ENCODE data around the gene ZNF532. TPM values are rescaled to one million over a fixed set of nuclear protein-coding genes. Genes with fewer than 3 reads are reported as not detected.

ZNF532 gene
- total and polyA plus RNA-seq, 2 of the 13 experiments (the other 11 are each of a cell fraction or from before 2014, with no cell fraction given), result not detected

DNA sequence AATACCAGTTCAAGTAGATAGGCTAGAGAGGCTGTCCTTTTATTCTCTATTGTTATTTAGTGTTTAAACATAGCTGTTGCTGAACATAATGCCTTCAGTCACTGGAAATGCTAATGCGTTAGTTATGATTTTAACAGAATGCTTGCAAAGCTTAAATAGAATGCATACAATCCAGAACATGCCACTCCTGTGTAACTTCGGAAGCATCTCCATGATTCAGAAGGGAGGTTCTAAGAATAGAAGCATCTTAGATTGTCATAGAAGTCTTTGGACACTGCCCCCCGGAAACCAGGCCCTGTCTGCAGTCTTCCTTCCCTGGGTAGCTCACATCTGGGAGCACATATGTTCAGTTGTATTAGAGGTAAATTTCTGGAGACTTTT lies 73.2 kb downstream of the ZNF532 start:
- FAIRE-seq (no peak), ATAC-seq (no peak), DNase-seq (ENCODE audit: low spot score) (no peak)
- no peaks in the 10 kb centered on the region for H4K20me1 ChIP-seq (ENCODE audit: insufficient read depth, low read length)
- H3K27me3 ChIP-seq (ENCODE audit: control insufficient read depth in 1 of 2, insufficient read depth in 2 of 2, low read length in 2 of 2), result peaks cover 0 to 6% of the 10 kb centered on the region in 2 experiments; a peak in 1 of 5 replicates
- in situ Hi-C loops (cut with HindIII; ENCODE audit: extremely low pct_ligation_motif_present, low pct_unique_long_range_greater_than_20kb), result no loop called here
- no peak overlapping the region for H2AFZ ChIP-seq (ENCODE audit: low read length)
- H3K4me1 ChIP-seq (ENCODE audit: insufficient read depth, low read length), result no peaks in the 10 kb centered on the region
- no peak overlapping the region for H3K27ac ChIP-seq (ENCODE audit: extremely low read length, insufficient read depth, low read length)
- H3K4me3 ChIP-seq (replicated peaks in 1 of 3; ENCODE audit: insufficient read depth in 1 of 3, low read depth in 2 of 3, low read length in 3 of 3), result no peak overlapping the region
- no peaks in the 10 kb centered on the region for H3K79me2 ChIP-seq (ENCODE audit: insufficient read depth, low read length)
- H3K9ac ChIP-seq (ENCODE audit: insufficient read depth, low read depth, low read length), result no peak overlapping the region
- no TSS peak for BruUV-seq (replicated peaks)
- intact Hi-C loops (cut with micrococcal nuclease; ENCODE audit: unreplicated experiment), result no loop called here
- no peaks in the 10 kb centered on the region for H3K9me3 ChIP-seq (ENCODE audit: low read length)
- no peaks in the 10 kb centered on the region for H3K36me3 ChIP-seq (replicated peaks in 1 of 2; ENCODE audit: control insufficient read depth in 1 of 2, insufficient read depth in 2 of 2, low read length in 2 of 2)
- TF ChIP-seq KLF12 (CRISPR knock-in tag; IDR thresholded peaks at IDR 0.05; ENCODE audit: borderline replicate concordance) (no peak), KLF6 (CRISPR knock-in tag; IDR thresholded peaks at IDR 0.05) (no peak)
- TF ChIP-seq, protein P1, sequence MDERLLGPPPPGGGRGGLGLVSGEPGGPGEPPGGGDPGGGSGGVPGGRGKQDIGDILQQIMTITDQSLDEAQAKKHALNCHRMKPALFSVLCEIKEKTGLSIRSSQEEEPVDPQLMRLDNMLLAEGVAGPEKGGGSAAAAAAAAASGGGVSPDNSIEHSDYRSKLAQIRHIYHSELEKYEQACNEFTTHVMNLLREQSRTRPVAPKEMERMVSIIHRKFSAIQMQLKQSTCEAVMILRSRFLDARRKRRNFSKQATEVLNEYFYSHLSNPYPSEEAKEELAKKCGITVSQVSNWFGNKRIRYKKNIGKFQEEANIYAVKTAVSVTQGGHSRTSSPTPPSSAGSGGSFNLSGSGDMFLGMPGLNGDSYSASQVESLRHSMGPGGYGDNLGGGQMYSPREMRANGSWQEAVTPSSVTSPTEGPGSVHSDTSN (CRISPR knock-in tag; IDR thresholded peaks at IDR 0.05), result no peak
- TF ChIP-seq, protein P2, sequence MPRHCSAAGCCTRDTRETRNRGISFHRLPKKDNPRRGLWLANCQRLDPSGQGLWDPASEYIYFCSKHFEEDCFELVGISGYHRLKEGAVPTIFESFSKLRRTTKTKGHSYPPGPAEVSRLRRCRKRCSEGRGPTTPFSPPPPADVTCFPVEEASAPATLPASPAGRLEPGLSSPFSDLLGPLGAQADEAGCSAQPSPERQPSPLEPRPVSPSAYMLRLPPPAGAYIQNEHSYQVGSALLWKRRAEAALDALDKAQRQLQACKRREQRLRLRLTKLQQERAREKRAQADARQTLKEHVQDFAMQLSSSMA (CRISPR knock-in tag; IDR thresholded peaks at IDR 0.05), result no peak
- ChIA-PET POLR2A (no interaction called here), CTCF (ENCODE audit: low intra/inter-chr PET ratio, low total read pairs) (no interaction called here)
- 0% methylated on average over 3 of the region's 3 CpGs for WGBS (ENCODE audit: low lambda C conversion rate)
- no peak overlapping the region for H3K4me2 ChIP-seq (ENCODE audit: low read depth, low read length)

DNA sequence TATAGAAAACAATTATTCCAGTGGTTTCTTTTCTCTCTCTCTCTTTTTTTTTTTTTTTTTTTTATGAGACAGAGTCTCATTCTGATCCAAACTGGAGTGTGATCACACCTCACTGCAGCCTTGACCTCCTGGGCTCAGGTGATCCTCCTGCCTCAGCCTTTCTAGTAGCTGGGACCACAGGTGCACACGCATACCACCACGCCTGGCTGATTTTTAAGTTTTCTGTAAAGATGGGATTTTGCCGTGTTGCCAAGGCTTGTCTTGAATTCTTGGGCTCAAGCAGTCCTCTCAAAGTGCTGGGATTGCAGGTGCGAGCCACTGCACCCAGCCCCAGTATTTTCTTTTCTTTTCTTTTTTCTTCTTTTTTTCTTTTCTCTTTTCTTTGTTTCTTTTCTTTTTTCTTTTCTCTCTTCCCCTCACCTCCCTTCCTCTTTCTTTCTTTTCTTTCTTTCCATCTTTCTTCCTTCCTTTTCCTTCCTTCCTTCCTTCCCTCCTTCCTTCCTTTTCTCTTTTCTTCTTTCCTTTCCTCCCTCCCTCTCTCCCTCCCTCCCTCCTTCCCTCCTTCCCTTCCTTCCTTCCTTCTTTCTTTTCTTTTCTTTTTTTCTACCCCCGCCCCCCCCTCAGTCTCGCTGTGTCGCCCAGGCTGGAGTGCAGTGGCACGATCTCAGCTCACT lies 76.9 kb downstream of the ZNF532 start:
- ATAC-seq, result no peak
- in situ Hi-C loops (cut with HindIII; ENCODE audit: extremely low pct_ligation_motif_present, low pct_unique_long_range_greater_than_20kb), result no loop called here
- TF ChIP-seq HMGA1 (CRISPR knock-in tag; conservative IDR thresholded peaks at IDR 0.05) (no peak), POLR2AphosphoS5 (IDR thresholded peaks at IDR 0.05; ENCODE audit: low read depth, low read length) (no peak), ZNF329 (CRISPR knock-in tag; IDR thresholded peaks at IDR 0.05; ENCODE audit: low read depth) (no peak), ZNF780A (CRISPR knock-in tag; IDR thresholded peaks at IDR 0.05) (no peak), ZNF891 (CRISPR knock-in tag; IDR thresholded peaks at IDR 0.05) (no peak)
- TF ChIP-seq, protein P3, sequence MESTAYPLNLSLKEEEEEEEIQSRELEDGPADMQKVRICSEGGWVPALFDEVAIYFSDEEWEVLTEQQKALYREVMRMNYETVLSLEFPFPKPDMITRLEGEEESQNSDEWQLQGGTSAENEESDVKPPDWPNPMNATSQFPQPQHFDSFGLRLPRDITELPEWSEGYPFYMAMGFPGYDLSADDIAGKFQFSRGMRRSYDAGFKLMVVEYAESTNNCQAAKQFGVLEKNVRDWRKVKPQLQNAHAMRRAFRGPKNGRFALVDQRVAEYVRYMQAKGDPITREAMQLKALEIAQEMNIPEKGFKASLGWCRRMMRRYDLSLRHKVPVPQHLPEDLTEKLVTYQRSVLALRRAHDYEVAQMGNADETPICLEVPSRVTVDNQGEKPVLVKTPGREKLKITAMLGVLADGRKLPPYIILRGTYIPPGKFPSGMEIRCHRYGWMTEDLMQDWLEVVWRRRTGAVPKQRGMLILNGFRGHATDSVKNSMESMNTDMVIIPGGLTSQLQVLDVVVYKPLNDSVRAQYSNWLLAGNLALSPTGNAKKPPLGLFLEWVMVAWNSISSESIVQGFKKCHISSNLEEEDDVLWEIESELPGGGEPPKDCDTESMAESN (CRISPR knock-in tag; conservative IDR thresholded peaks at IDR 0.05), result no peak
- TF ChIP-seq, protein P4, sequence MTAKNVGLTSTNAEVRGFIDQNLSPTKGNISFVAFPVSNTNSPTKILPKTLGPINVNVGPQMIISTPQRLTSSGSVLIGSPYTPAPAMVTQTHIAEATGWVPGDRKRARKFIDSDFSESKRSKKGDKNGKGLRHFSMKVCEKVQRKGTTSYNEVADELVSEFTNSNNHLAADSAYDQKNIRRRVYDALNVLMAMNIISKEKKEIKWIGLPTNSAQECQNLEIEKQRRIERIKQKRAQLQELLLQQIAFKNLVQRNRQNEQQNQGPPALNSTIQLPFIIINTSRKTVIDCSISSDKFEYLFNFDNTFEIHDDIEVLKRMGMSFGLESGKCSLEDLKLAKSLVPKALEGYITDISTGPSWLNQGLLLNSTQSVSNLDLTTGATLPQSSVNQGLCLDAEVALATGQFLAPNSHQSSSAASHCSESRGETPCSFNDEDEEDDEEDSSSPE (CRISPR knock-in tag; IDR thresholded peaks at IDR 0.05), result no peak
- TF ChIP-seq, protein P5, sequence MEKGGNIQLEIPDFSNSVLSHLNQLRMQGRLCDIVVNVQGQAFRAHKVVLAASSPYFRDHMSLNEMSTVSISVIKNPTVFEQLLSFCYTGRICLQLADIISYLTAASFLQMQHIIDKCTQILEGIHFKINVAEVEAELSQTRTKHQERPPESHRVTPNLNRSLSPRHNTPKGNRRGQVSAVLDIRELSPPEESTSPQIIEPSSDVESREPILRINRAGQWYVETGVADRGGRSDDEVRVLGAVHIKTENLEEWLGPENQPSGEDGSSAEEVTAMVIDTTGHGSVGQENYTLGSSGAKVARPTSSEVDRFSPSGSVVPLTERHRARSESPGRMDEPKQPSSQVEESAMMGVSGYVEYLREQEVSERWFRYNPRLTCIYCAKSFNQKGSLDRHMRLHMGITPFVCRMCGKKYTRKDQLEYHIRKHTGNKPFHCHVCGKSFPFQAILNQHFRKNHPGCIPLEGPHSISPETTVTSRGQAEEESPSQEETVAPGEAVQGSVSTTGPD (CRISPR knock-in tag; IDR thresholded peaks at IDR 0.05), result no peak

More for the DNA sequence above, 76.9 kb downstream of the ZNF532 start:
- no peak for FAIRE-seq
- no peak overlapping the region for H3K4me3 ChIP-seq (replicated peaks in 1 of 3; ENCODE audit: insufficient read depth in 1 of 3, low read depth in 2 of 3, low read length in 3 of 3)
- no peaks in the 10 kb centered on the region for H3K79me2 ChIP-seq (ENCODE audit: insufficient read depth, low read length)
- no peaks in the 10 kb centered on the region for H4K20me1 ChIP-seq (ENCODE audit: insufficient read depth, low read length)
- no peak overlapping the region for H3K9ac ChIP-seq (ENCODE audit: insufficient read depth, low read depth, low read length)
- H3K9me3 ChIP-seq (ENCODE audit: low read length), result no peaks in the 10 kb centered on the region
- no TSS peak for BruUV-seq (replicated peaks)
- no peaks in the 10 kb centered on the region for H3K36me3 ChIP-seq (replicated peaks in 1 of 2; ENCODE audit: control insufficient read depth in 1 of 2, insufficient read depth in 2 of 2, low read length in 2 of 2)
- H3K4me1 ChIP-seq (ENCODE audit: insufficient read depth, low read length), result no peaks in the 10 kb centered on the region
- peaks cover 0 to 6% of the 10 kb centered on the region in 2 experiments; a peak in 1 of 5 replicates for H3K27me3 ChIP-seq (ENCODE audit: control insufficient read depth in 1 of 2, insufficient read depth in 2 of 2, low read length in 2 of 2)
- H3K27ac ChIP-seq (ENCODE audit: extremely low read length, insufficient read depth, low read length), result no peak overlapping the region
- intact Hi-C loops (cut with micrococcal nuclease; ENCODE audit: unreplicated experiment), result no loop called here
- 65% methylated on average over 8 of the region's 8 CpGs for WGBS (ENCODE audit: low lambda C conversion rate)
- no peak overlapping the region for H2AFZ ChIP-seq (ENCODE audit: low read length)
- ChIA-PET CTCF (ENCODE audit: low intra/inter-chr PET ratio, low total read pairs) (no interaction called here), POLR2A (interaction anchor here (0.6 kb wide), 1 partner anchor 20 kb away, joined by 3 read pairs; no protein-coding TSS in a partner anchor)
- no peak overlapping the region for H3K4me2 ChIP-seq (ENCODE audit: low read depth, low read length)
- DNase-seq (ENCODE audit: low spot score), result no peak
